Neural cell (in vitro differentiated cells): ENCODE measurements around the gene PADI6.

Experiments used
- CTCF ChIP-seq: fragments of 450-650 bp; IDR thresholded peaks from 2 replicates; pipeline ENCODE4 v1.5.1; 2014; ENCODE audit warnings: antibody characterized with exemption, mild to moderate bottlenecking, moderate library complexity; ENCODE audit not compliant: poor library complexity, severe bottlenecking
- MXI1 ChIP-seq: fragments of 450-650 bp; conservative IDR thresholded peaks from 2 replicates; pipeline ENCODE4 v1.6.1; 2014; ENCODE audit warnings: antibody characterized with exemption, mild to moderate bottlenecking; ENCODE audit not compliant: poor library complexity, severe bottlenecking
- POLR2AphosphoS5 ChIP-seq: IDR thresholded peaks from 2 replicates; pipeline ENCODE4 v1.6.1; 2012
- TAF1 ChIP-seq: IDR thresholded peaks from 2 replicates; pipeline ENCODE4 v1.6.1; 2012; ENCODE audit warnings: low read depth

- TF ChIP-seq CTCF (no peak), MXI1 (no peak), TAF1 (no peak), POLR2AphosphoS5 (no peak)
Measured at GRCh38 chr1:17425806-17426600, 54.0 kb downstream of the PADI6 start.
